Liver (tissue), 9 donors: Measurements from ENCODE around the gene SNRNP48. TPM values are rescaled to one million over a fixed set of nuclear protein-coding genes. Genes with fewer than 3 reads are reported as not detected.

Source experiments
- DNase-seq: peaks from one replicate; pipeline ENCODE4 v3.0.0-alpha.2; 2017; ENCODE audit warnings: low spot score
- H3K27ac ChIP-seq, 2 donors: one replicate each; pipeline ENCODE4 v1.7.0; 2013; ENCODE audit warnings: inconsistent platforms in 2 of 2, low read length in 2 of 2, control low read depth in 1 of 2, low read depth in 1 of 2, mild to moderate bottlenecking in 1 of 2
- H3K27me3 ChIP-seq, 4 donors: one replicate each; pipeline versions ENCODE4 v1.6.1 to v1.7.0; 2013; ENCODE audit warnings: low read length in 3 of 4, inconsistent platforms in 1 of 4, mild to moderate bottlenecking in 1 of 4, moderate library complexity in 1 of 4; ENCODE audit not compliant: control insufficient read depth in 4 of 4, insufficient read depth in 4 of 4
- H3K36me3 ChIP-seq, 4 donors: one replicate each; pipeline versions ENCODE4 v1.6.1 to v1.7.0; 2013; ENCODE audit warnings: low read length in 3 of 4, mild to moderate bottlenecking in 3 of 4, low read depth in 1 of 4, moderate library complexity in 1 of 4; ENCODE audit not compliant: control insufficient read depth in 4 of 4, insufficient read depth in 3 of 4
- H3K4me1 ChIP-seq, 4 donors: one replicate each; pipeline versions ENCODE4 v1.6.1 to v1.7.0; 2013; ENCODE audit warnings: low read length in 3 of 4, mild to moderate bottlenecking in 3 of 4, moderate library complexity in 1 of 4; ENCODE audit not compliant: control insufficient read depth in 4 of 4, insufficient read depth in 4 of 4
- H3K4me3 ChIP-seq, 3 donors: one replicate each; pipeline versions ENCODE4 v1.6.1 to v1.7.0; 2013; ENCODE audit warnings: low read length in 3 of 3, control low read depth in 1 of 3, low read depth in 1 of 3, mild to moderate bottlenecking in 1 of 3
- H3K9ac ChIP-seq, 2 donors: one replicate each; pipeline ENCODE4 v1.7.0; 2013; ENCODE audit warnings: low read length in 2 of 2, mild to moderate bottlenecking in 2 of 2, moderate library complexity in 2 of 2, control low read depth in 1 of 2, low read depth in 1 of 2
- H3K9me3 ChIP-seq, 4 donors: one replicate each; pipeline versions ENCODE4 v1.6.1 to v1.7.0; 2013; ENCODE audit warnings: low read length in 3 of 4; ENCODE audit not compliant: control insufficient read depth in 4 of 4
- ATF3 ChIP-seq: IDR thresholded peaks from 2 replicates; pipeline ENCODE4 v1.6.1; 2016; ENCODE audit warnings: antibody characterized with exemption
- CTCF ChIP-seq: fragments of 150-350 bp; IDR thresholded peaks from 2 replicates; pipeline ENCODE4 v1.5.1; 2017; ENCODE audit warnings: improper control_type of control experiment, low read depth, low read length; ENCODE audit not compliant: missing input control
- FOXA1 ChIP-seq: IDR thresholded peaks from 2 replicates; pipeline ENCODE4 v1.6.1; 2016; ENCODE audit warnings: antibody characterized with exemption
- HNF4A ChIP-seq, 2 donors: conservative IDR thresholded peaks; 2 replicates each; pipeline ENCODE4 v1.6.1; 2016; ENCODE audit warnings: antibody characterized with exemption in 2 of 2, mild to moderate bottlenecking in 2 of 2
- JUND ChIP-seq, 2 donors: IDR thresholded peaks; 2 replicates each; pipeline ENCODE4 v1.6.1; 2016; ENCODE audit warnings: antibody characterized with exemption in 2 of 2
- MAX ChIP-seq: IDR thresholded peaks from 2 replicates; pipeline ENCODE4 v1.6.1; 2016; ENCODE audit warnings: antibody characterized with exemption
- RAD21 ChIP-seq, 2 donors: IDR thresholded peaks; 2 replicates each; pipeline ENCODE4 v1.6.1; 2016; ENCODE audit warnings: antibody characterized with exemption in 2 of 2, mild to moderate bottlenecking in 2 of 2
- SP1 ChIP-seq: IDR thresholded peaks from 2 replicates; pipeline ENCODE4 v1.6.1; 2018; ENCODE audit warnings: antibody characterized with exemption, mild to moderate bottlenecking
- TAF1 ChIP-seq: conservative IDR thresholded peaks from 2 replicates; pipeline ENCODE4 v1.6.1; 2016; ENCODE audit warnings: antibody characterized with exemption, mild to moderate bottlenecking
- ZBTB33 ChIP-seq: IDR thresholded peaks from 2 replicates; pipeline ENCODE4 v1.6.1; 2016; ENCODE audit warnings: antibody characterized with exemption
- WGBS: extraction: QIAGEN DNeasy Blood & Tissue Kit; methylation state at CpG from one replicate; pipeline ENCODE4 v1.1.7; 2013; 5-methylcytosine and 5-hydroxymethylcytosine counted together
- polyA plus RNA-seq, 2 donors: library from polyadenylated mRNA; stranded (reverse) in 1 of 2; unstranded in 1 of 2; fragments of 200-250 nt in 1 of 2; fragments of >200 nt in 1 of 2; fragmentation: Nextera tagmentation in 1 of 2; extraction: Ambion mirVana in 1 of 2; gene quantifications; one replicate each; pipeline versions ENCODE4 v1.2.1 to v1.2.3, GENCODE V29; 2013 to 2015
- total RNA-seq, 2 donors: library from RNA; depleted of rRNA; stranded (reverse); fragments of >200 nt; gene quantifications; one replicate each; pipeline ENCODE4 v1.2.3, GENCODE V29; 2014
- donor health status: healthy.
- donor health status: healthy.
- donor health status: healthy.
- donor health status: healthy.
- donor health status: healthy.

The SNRNP48 gene
- total and polyA plus RNA-seq, 4 donors: 5.0 to 9.7 (median 8.4) TPM

- no peaks in the 10 kb centered on the region for H3K27me3 ChIP-seq
- 95% methylated on average over 2 of the region's 2 CpGs for whole genome bisulfite sequencing
Measured at GRCh38 chr6:7604506-7604905, 14.5 kb downstream of the SNRNP48 start.

GRCh38 chr6:7615611-7616383 is 25.8 kb downstream of the SNRNP48 start:
- peak; percentile 46 for DNase-seq
- Histone ChIP-seq H3K27ac (no peak overlapping the region), H3K27me3 (no peaks in the 10 kb centered on the region), H3K36me3 (peaks cover 0 to 11% (median 5%) of the 10 kb centered on the region in 4 donors), H3K9me3 (no peaks in the 10 kb centered on the region), H3K4me1 (peaks cover 0 to 7% (median 3%) of the 10 kb centered on the region in 4 donors), H3K9ac (no peak overlapping the region), H3K4me3 (no peak overlapping the region)
- no peak for TF ChIP-seq ZBTB33
- TF ChIP-seq RAD21 (IDR thresholded peaks at IDR 0.05): peak; percentile 94
- TF ChIP-seq CTCF: peak; percentile 86
- 11% methylated on average over 7 of the region's 7 CpGs for WGBS

More at GRCh38 chr6:7604506-7604905, 14.5 kb downstream of the SNRNP48 start:
- Histone ChIP-seq H3K4me3 (no peak overlapping the region), H3K9me3 (no peaks in the 10 kb centered on the region), H3K27ac (no peak overlapping the region), H3K4me1 (no peaks in the 10 kb centered on the region), H3K36me3 (peaks cover 3 to 69% (median 65%) of the 10 kb centered on the region in 4 donors), H3K9ac (no peak overlapping the region)
- TF ChIP-seq JUND (IDR thresholded peaks at IDR 0.05): no peak
- TF ChIP-seq TAF1: no peak
- TF ChIP-seq SP1: no peak
- TF ChIP-seq HNF4A (conservative IDR thresholded peaks at IDR 0.05): no peak
- no peak for TF ChIP-seq FOXA1
- DNase-seq: no peak

- Histone ChIP-seq H3K9ac (no peak overlapping the region), H3K9me3 (no peaks in the 10 kb centered on the region), H3K4me3 (no peak overlapping the region), H3K27ac (no peak overlapping the region), H3K27me3 (no peaks in the 10 kb centered on the region), H3K4me1 (peaks cover 0 to 7% (median 3%) of the 10 kb centered on the region in 4 donors), H3K36me3 (peaks cover 0 to 2% (median 0%) of the 10 kb centered on the region in 4 donors)
- TF ChIP-seq RAD21 (IDR thresholded peaks at IDR 0.05): no peak
- no peak for TF ChIP-seq ATF3
- no peak for TF ChIP-seq MAX
- TF ChIP-seq ZBTB33: no peak
- WGBS: 60% methylated on average over 12 of the region's 12 CpGs
- no peak for DNase-seq
Measured at GRCh38 chr6:7617801-7618764, 28.1 kb downstream of the SNRNP48 start.
